Measurements from ENCODE around the gene PNRC2. TPM values are rescaled to one million over a fixed set of nuclear protein-coding genes. Genes with fewer than 3 reads are reported as not detected.

Gene PNRC2
- total RNA-seq, 1 experiment from 2014 or later = 166 TPM

DNA sequence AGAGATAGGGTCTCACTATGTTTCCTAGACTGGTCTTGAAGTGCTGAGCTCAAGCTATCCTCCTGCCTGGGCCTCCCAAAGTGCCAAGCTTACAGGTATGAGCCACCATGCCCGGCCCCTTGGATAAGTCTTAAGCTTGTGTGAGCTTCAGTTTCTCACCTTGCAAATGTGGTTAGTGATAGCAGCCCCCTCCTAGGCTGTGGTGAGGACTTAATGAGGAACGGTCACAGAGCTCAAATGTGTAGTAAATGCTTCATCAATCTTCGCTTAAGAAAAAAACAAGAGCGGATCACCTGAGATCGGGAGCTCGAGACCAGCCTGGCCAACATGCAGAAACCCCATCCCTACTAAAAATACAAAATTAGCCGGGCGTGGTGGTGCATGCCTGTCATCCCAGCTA lies 49.5 kb upstream of the PNRC2 start (continued):
- TF ChIP-seq RELA (CRISPR knock-in tag; IDR thresholded peaks at IDR 0.05; ENCODE audit: borderline replicate concordance) (no peak), GABPB1 (CRISPR knock-in tag; IDR thresholded peaks at IDR 0.05) (no peak), ZBTB21 (CRISPR knock-in tag; IDR thresholded peaks at IDR 0.05; ENCODE audit: borderline replicate concordance) (no peak), CREM (CRISPR knock-in tag; IDR thresholded peaks at IDR 0.05) (no peak), FOXP1 (CRISPR knock-in tag; IDR thresholded peaks at IDR 0.05; ENCODE audit: borderline replicate concordance) (no peak), NR3C1 (CRISPR knock-in tag; conservative IDR thresholded peaks at IDR 0.05; ENCODE audit: low read depth) (no peak), FOXJ3 (CRISPR knock-in tag; IDR thresholded peaks at IDR 0.05; ENCODE audit: borderline replicate concordance) (no peak)
- TF ChIP-seq, protein P1, sequence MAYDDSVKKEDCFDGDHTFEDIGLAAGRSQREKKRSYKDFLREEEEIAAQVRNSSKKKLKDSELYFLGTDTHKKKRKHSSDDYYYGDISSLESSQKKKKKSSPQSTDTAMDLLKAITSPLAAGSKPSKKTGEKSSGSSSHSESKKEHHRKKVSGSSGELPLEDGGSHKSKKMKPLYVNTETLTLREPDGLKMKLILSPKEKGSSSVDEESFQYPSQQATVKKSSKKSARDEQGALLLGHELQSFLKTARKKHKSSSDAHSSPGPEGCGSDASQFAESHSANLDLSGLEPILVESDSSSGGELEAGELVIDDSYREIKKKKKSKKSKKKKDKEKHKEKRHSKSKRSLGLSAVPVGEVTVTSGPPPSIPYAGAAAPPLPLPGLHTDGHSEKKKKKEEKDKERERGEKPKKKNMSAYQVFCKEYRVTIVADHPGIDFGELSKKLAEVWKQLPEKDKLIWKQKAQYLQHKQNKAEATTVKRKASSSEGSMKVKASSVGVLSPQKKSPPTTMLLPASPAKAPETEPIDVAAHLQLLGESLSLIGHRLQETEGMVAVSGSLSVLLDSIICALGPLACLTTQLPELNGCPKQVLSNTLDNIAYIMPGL (CRISPR knock-in tag; IDR thresholded peaks at IDR 0.05) = no peak
- TF ChIP-seq, protein P2, sequence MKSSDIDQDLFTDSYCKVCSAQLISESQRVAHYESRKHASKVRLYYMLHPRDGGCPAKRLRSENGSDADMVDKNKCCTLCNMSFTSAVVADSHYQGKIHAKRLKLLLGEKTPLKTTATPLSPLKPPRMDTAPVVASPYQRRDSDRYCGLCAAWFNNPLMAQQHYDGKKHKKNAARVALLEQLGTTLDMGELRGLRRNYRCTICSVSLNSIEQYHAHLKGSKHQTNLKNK (CRISPR knock-in tag; IDR thresholded peaks at IDR 0.05) = no peak

DNA sequence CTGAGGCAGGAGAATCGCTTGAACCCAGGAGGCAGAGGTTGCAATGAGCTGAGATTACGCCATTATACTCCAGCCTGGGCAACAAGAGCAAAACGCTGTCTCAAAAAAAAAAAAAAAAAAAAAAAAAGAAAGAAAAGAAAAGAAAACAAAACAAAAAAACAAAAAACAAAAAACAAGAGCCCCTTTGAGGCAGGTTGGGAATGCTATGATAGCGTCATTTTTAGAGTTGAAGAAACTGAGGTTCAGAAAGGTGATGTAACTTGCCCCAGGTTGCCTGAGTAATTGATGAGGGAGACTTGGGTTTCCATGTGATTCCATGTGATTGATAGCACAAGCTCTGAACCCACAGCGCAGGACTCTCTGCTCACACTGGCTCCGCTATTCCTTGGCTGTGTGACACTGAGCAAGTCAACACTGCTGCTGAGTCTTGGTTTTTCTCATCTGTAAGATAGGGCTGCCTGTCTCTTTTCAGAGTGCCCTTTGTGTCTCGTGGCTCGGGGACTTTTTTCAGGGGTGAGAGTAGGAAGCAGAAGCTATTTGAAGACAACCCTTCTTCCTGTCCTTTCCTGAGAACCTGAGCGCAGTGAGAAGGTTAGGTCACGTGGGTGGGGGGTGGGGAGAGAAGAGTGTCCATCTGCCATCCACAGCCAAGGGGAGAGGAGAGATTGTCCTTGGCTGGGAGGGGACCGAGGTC lies 48.9 kb upstream of the PNRC2 start:
- TF ChIP-seq SMAD4 (CRISPR knock-in tag; IDR thresholded peaks at IDR 0.05) (no peak), CREM (CRISPR knock-in tag; IDR thresholded peaks at IDR 0.05) (no peak), ESRRA (CRISPR knock-in tag; IDR thresholded peaks at IDR 0.05; ENCODE audit: borderline replicate concordance) (no peak)
- TF ChIP-seq, protein P3, sequence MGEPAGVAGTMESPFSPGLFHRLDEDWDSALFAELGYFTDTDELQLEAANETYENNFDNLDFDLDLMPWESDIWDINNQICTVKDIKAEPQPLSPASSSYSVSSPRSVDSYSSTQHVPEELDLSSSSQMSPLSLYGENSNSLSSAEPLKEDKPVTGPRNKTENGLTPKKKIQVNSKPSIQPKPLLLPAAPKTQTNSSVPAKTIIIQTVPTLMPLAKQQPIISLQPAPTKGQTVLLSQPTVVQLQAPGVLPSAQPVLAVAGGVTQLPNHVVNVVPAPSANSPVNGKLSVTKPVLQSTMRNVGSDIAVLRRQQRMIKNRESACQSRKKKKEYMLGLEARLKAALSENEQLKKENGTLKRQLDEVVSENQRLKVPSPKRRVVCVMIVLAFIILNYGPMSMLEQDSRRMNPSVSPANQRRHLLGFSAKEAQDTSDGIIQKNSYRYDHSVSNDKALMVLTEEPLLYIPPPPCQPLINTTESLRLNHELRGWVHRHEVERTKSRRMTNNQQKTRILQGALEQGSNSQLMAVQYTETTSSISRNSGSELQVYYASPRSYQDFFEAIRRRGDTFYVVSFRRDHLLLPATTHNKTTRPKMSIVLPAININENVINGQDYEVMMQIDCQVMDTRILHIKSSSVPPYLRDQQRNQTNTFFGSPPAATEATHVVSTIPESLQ (CRISPR knock-in tag; IDR thresholded peaks at IDR 0.05) = no peak
- TF ChIP-seq, protein P4, sequence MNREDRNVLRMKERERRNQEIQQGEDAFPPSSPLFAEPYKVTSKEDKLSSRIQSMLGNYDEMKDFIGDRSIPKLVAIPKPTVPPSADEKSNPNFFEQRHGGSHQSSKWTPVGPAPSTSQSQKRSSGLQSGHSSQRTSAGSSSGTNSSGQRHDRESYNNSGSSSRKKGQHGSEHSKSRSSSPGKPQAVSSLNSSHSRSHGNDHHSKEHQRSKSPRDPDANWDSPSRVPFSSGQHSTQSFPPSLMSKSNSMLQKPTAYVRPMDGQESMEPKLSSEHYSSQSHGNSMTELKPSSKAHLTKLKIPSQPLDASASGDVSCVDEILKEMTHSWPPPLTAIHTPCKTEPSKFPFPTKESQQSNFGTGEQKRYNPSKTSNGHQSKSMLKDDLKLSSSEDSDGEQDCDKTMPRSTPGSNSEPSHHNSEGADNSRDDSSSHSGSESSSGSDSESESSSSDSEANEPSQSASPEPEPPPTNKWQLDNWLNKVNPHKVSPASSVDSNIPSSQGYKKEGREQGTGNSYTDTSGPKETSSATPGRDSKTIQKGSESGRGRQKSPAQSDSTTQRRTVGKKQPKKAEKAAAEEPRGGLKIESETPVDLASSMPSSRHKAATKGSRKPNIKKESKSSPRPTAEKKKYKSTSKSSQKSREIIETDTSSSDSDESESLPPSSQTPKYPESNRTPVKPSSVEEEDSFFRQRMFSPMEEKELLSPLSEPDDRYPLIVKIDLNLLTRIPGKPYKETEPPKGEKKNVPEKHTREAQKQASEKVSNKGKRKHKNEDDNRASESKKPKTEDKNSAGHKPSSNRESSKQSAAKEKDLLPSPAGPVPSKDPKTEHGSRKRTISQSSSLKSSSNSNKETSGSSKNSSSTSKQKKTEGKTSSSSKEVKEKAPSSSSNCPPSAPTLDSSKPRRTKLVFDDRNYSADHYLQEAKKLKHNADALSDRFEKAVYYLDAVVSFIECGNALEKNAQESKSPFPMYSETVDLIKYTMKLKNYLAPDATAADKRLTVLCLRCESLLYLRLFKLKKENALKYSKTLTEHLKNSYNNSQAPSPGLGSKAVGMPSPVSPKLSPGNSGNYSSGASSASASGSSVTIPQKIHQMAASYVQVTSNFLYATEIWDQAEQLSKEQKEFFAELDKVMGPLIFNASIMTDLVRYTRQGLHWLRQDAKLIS (CRISPR knock-in tag; IDR thresholded peaks at IDR 0.05; ENCODE audit: borderline replicate concordance) = no peak
- TF ChIP-seq, protein P1 (CRISPR knock-in tag; IDR thresholded peaks at IDR 0.05) = no peak
- TF ChIP-seq, protein P5, sequence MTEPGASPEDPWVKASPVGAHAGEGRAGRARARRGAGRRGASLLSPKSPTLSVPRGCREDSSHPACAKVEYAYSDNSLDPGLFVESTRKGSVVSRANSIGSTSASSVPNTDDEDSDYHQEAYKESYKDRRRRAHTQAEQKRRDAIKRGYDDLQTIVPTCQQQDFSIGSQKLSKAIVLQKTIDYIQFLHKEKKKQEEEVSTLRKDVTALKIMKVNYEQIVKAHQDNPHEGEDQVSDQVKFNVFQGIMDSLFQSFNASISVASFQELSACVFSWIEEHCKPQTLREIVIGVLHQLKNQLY (CRISPR knock-in tag; IDR thresholded peaks at IDR 0.05) = no peak
- peaks cover 8% of the 10 kb centered on the region for H3K4me1 Mint-ChIP-seq
- no peak overlapping the region for H3K27ac Mint-ChIP-seq
- H3K36me3 Mint-ChIP-seq = no peaks in the 10 kb centered on the region
- ATAC-seq (no peak), DNase-seq (ENCODE audit: low spot score) (no peak)
- CTCF ChIA-PET = interaction anchor here (0.7 to 5.3 kb wide), 5 partner anchors 100 to 240 kb away, joined by 3 to 44 read pairs (median 4); partner anchors contain the start of gene GALE
- H3K27me3 Mint-ChIP-seq (ENCODE audit: low read depth) = peaks cover 9% of the 10 kb centered on the region; the same call in 1 of the 2 replicates
- no peak overlapping the region for H3K4me3 Mint-ChIP-seq
- POLR2A ChIA-PET = interaction anchor here (0.7 kb wide), 1 partner anchor 160 kb away, joined by 4 read pairs; no protein-coding TSS in a partner anchor
- H3K9me3 Mint-ChIP-seq = no peaks in the 10 kb centered on the region
